Stomach (tissue), 9 donors: ENCODE results near the gene LRRC4C. TPM values are rescaled to one million over a fixed set of nuclear protein-coding genes. Genes with fewer than 3 reads are reported as not detected.

ENCODE experiments used
- DNase-seq, 2 donors: peaks; one replicate each; pipeline versions ENCODE4 v3.0.0 to v3.0.0-alpha.2; 2013 to 2019
- H3K27ac ChIP-seq, 5 donors: fragments of 200-600 bp in 4 of 5; sonication (generic) in 4 of 5; one replicate each; pipeline ENCODE4 v1.5.1; 2013 to 2019; ENCODE audit warnings: mild to moderate bottlenecking in 1 of 5, moderate library complexity in 1 of 5
- H3K27me3 ChIP-seq, 3 donors: fragments of 200-600 bp; sonication (generic); one replicate each; pipeline ENCODE4 v1.5.1; 2017 to 2019; ENCODE audit warnings: mixed run types in 1 of 3
- H3K36me3 ChIP-seq, 4 donors: fragments of 200-600 bp; sonication (generic); 1 replicate in 3 of 4; 2 replicates in 1 of 4; pipeline ENCODE4 v1.5.1; 2016 to 2019
- H3K4me1 ChIP-seq, 4 donors: fragments of 200-600 bp; sonication (generic); one replicate each; pipeline ENCODE4 v1.5.1; 2016 to 2019
- H3K4me3 ChIP-seq, 4 donors: fragments of 200-600 bp; sonication (generic) in 3 of 4; one replicate each; pipeline ENCODE4 v1.5.1; 2016 to 2019; ENCODE audit warnings: mild to moderate bottlenecking in 1 of 4
- H3K9me3 ChIP-seq, 4 donors: fragments of 200-600 bp; sonication (generic); one replicate each; pipeline ENCODE4 v1.5.1; 2016 to 2019
- EP300 ChIP-seq: sonication (generic); formaldehyde crosslinking; IDR thresholded peaks from one replicate; pipeline ENCODE4 v1.6.1; 2017; ENCODE audit warnings: antibody characterized with exemption
- POLR2A ChIP-seq, 4 donors: fragments of 450-650 bp; IDR thresholded peaks; one replicate each; pipeline ENCODE4 v1.6.1; 2016; ENCODE audit warnings: antibody characterized with exemption in 4 of 4, control low read depth in 2 of 4, mild to moderate bottlenecking in 1 of 4, moderate library complexity in 1 of 4
- POLR2AphosphoS5 ChIP-seq, 3 donors: sonication (generic); formaldehyde crosslinking; IDR thresholded peaks; one replicate each; pipeline ENCODE4 v1.6.1; 2016; ENCODE audit warnings: antibody characterized with exemption in 3 of 3
- WGBS, 5 donors: extraction: QIAGEN DNeasy Blood & Tissue Kit in 3 of 5; methylation state at CpG; one replicate each; pipeline versions ENCODE4 v1.1.5 to v1.1.7; 2013 to 2018; 5-methylcytosine and 5-hydroxymethylcytosine counted together
- intact Hi-C: fragments of 100-400 bp; cut with DNase I; formaldehyde crosslinking; loops from one replicate; pipeline ENCODE4 v1.15.1; 2023; ENCODE audit warnings: low total_unique reads
- polyA plus RNA-seq, 3 donors: library from polyadenylated mRNA; stranded (reverse); fragments of 200-250 nt; gene quantifications; one replicate each; pipeline ENCODE4 v1.2.3, GENCODE V29; 2013
- total RNA-seq, 5 donors: library from RNA; depleted of rRNA; stranded (reverse); fragments of >200 nt; gene quantifications; one replicate each; pipeline versions ENCODE4 v1.1.0 to v1.2.3, GENCODE V29; 2014 to 2016
- TF ChIP-seq, protein P1 (sequence below), 7 experiments: fragments of 450-650 bp in 4 of 7; fragments of 200-600 bp in 3 of 7; sonication (generic) in 3 of 7; IDR thresholded peaks; one replicate each; pipeline ENCODE4 v1.5.1; 2016 to 2019; ENCODE audit warnings: antibody characterized with exemption in 7 of 7, control low read depth in 2 of 7, mild to moderate bottlenecking in 1 of 7
- donor health status: healthy with polysubstance abuse.
- donor health status: Bipolar disorder and iron deficiency.
- donor health status: healthy.

Gene LRRC4C
- total and polyA plus RNA-seq, 8 donors, result 0.31 to 3.3 (median 0.45) TPM; not detected in 4

DNA sequence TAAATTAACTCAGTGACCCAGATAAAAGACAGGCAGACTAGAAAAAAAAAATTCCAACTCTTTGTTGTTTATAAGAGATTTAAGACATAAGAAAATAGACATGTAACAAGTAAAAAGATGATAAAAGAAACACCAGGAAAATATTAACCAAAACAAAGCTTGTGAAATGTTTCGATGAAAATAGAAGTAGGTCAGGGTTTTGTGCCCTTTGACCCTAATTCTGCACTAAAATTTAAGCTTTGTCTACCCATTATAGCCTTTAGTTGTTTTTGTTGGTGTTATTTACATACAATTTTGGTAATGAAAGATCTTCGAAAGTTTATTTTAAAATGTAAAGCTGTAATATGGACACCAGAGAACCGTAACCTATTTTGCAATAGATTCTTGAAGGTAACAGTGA is 75.7 kb downstream of the LRRC4C start:
- Histone ChIP-seq H3K27me3 (no peaks in the 10 kb centered on the region), H3K9me3 (no peaks in the 10 kb centered on the region), H3K4me1 (no peaks in the 10 kb centered on the region), H3K36me3 (no peaks in the 10 kb centered on the region), H3K4me3 (no peak overlapping the region), H3K27ac (no peak overlapping the region)
- 84 to 89% (median 86%) methylated on average over 3 of the region's 3 CpGs for WGBS, 5 donors
- intact Hi-C loops, result no loop called here
- DNase-seq, result no peak
- TF ChIP-seq POLR2A (IDR thresholded peaks at IDR 0.05), result no peak
- TF ChIP-seq, protein P1, sequence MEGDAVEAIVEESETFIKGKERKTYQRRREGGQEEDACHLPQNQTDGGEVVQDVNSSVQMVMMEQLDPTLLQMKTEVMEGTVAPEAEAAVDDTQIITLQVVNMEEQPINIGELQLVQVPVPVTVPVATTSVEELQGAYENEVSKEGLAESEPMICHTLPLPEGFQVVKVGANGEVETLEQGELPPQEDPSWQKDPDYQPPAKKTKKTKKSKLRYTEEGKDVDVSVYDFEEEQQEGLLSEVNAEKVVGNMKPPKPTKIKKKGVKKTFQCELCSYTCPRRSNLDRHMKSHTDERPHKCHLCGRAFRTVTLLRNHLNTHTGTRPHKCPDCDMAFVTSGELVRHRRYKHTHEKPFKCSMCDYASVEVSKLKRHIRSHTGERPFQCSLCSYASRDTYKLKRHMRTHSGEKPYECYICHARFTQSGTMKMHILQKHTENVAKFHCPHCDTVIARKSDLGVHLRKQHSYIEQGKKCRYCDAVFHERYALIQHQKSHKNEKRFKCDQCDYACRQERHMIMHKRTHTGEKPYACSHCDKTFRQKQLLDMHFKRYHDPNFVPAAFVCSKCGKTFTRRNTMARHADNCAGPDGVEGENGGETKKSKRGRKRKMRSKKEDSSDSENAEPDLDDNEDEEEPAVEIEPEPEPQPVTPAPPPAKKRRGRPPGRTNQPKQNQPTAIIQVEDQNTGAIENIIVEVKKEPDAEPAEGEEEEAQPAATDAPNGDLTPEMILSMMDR (IDR thresholded peaks at IDR 0.05), result no peak
- no peak for TF ChIP-seq EP300
- no peak for TF ChIP-seq POLR2AphosphoS5 (IDR thresholded peaks at IDR 0.05)

DNA sequence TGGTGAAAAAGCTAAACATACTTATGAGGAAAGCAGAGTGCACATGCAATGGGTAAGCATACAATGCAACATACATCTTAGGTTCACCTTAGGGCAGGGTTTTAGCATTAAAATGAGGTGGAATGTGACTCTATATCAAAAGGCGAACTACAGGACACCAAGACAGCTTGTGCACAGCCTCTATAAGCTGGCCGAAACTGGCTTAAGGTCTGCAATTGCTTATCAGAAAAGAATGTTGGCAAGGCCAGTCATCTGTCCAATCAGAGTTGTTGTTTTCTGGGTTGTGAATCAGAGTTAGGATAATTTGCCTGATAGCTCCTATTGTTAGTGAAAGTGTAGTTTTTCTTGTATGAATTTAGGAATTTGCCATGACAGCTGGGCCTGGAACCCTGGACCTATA is 76.5 kb downstream of the LRRC4C start:
- Histone ChIP-seq H3K4me1 (no peaks in the 10 kb centered on the region), H3K36me3 (no peaks in the 10 kb centered on the region), H3K27me3 (no peaks in the 10 kb centered on the region), H3K27ac (no peak overlapping the region), H3K9me3 (no peaks in the 10 kb centered on the region), H3K4me3 (no peak overlapping the region)
- intact Hi-C loops, result no loop called here
- 58 to 86% (median 60%) methylated on average over 2 of the region's 2 CpGs for WGBS, 5 donors
- TF ChIP-seq POLR2AphosphoS5 (IDR thresholded peaks at IDR 0.05), result no peak
- TF ChIP-seq, protein P1 (IDR thresholded peaks at IDR 0.05), result no peak
- no peak for TF ChIP-seq EP300
- TF ChIP-seq POLR2A (IDR thresholded peaks at IDR 0.05), result no peak
- no peak for DNase-seq

DNA sequence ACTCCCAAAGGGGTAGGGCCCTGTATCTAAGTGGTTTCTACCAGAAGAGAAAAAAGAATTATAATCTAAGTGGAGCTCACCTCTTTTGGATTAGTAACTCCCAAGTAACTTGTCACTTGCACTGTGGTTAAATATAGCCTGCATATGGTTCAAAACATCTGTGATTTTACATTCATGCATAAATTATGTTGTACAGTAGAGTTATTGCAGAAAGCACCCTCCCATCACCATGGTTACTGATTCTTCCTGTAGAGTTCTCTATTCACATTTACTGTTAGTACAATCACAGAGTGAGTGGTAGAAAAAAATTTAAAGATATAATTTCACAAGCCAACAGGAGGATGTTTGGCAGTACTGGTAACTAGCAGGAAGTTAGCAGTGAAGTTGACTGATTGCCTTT is 80.4 kb downstream of the LRRC4C start:
- no peak for DNase-seq
- no peaks in the 10 kb centered on the region for H3K4me1 ChIP-seq
- intact Hi-C loops, result no loop called here
- no peak overlapping the region for H3K4me3 ChIP-seq
- H3K27me3 ChIP-seq, result no peaks in the 10 kb centered on the region
- H3K9me3 ChIP-seq, result no peaks in the 10 kb centered on the region
- no peak for TF ChIP-seq POLR2AphosphoS5 (IDR thresholded peaks at IDR 0.05)
- TF ChIP-seq, protein P1 (IDR thresholded peaks at IDR 0.05), result no peak
- no peak for TF ChIP-seq EP300
- no peak for TF ChIP-seq POLR2A (IDR thresholded peaks at IDR 0.05)
- no peaks in the 10 kb centered on the region for H3K36me3 ChIP-seq
- H3K27ac ChIP-seq, result no peak overlapping the region

DNA sequence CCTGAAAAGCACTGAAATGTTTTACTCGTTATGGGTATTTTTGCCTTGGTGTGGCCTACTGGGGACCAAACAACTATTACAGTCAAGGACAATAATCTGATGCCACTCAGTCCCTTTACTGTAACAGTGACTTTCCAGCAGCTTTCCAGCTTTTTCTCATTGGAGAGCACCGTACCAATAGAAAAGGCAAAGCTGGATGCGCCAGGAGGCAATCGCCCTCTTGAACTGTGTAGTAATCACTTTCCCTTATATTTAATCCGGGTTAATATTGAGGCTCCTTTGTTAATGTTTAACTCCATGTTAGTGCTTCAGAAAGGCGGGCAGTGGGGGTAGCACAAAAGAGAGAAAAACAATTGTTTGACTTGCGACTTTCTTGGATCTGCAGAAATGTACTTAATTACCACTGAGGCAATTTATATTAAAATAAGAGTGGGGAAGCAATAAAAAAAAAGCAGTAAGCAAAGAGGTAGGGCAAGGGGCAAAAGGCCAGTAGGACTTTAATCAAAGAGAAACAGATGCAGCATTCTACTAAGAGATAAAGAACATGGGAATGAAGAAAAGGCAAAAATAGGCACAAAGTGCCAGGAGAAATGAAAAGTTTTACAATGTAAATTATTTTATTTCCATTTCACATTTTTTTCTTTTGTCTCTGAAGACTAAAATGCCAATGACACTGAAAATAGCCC is 81.6 kb downstream of the LRRC4C start:
- WGBS, 5 donors, result 32 to 54% (median 44%) methylated on average over 7 of the region's 7 CpGs
- no peak overlapping the region for H3K27ac ChIP-seq
- TF ChIP-seq, protein P1 (IDR thresholded peaks at IDR 0.05), result no peak
- no peak for TF ChIP-seq POLR2A (IDR thresholded peaks at IDR 0.05)
- TF ChIP-seq POLR2AphosphoS5 (IDR thresholded peaks at IDR 0.05), result no peak
- TF ChIP-seq EP300, result no peak
- no peaks in the 10 kb centered on the region for H3K9me3 ChIP-seq
- H3K4me1 ChIP-seq, result no peaks in the 10 kb centered on the region
- intact Hi-C loops, result no loop called here
- no peak overlapping the region for H3K4me3 ChIP-seq
- H3K36me3 ChIP-seq, result no peaks in the 10 kb centered on the region
- peak in 1 of 2 donors; percentile 36 for DNase-seq
- no peaks in the 10 kb centered on the region for H3K27me3 ChIP-seq
